ENCODE data around the gene SSTR4.

SSTR4 gene

GRCh38 chr20:23065266-23066201, 30.4 kb downstream of the SSTR4 start:
- no peak for DNase-seq (ENCODE audit: low spot score)

- no peak for DNase-seq (ENCODE audit: low spot score)
Observed at GRCh38 chr20:23066772-23067171, 31.7 kb downstream of the SSTR4 start.

- no peak for DNase-seq (ENCODE audit: low spot score)
Observed at GRCh38 chr20:23068283-23068682, 33.2 kb downstream of the SSTR4 start.

GRCh38 chr20:23069108-23069507, 34.0 kb downstream of the SSTR4 start:
- no peak for DNase-seq (ENCODE audit: low spot score)

GRCh38 chr20:23071398-23071797, 36.3 kb downstream of the SSTR4 start:
- DNase-seq (ENCODE audit: low spot score), result no peak

GRCh38 chr20:23071996-23072395, 36.9 kb downstream of the SSTR4 start:
- no peak for DNase-seq (ENCODE audit: low spot score)

- no peak for DNase-seq (ENCODE audit: low spot score)
Observed at GRCh38 chr20:23072892-23073586, 37.9 kb downstream of the SSTR4 start.

GRCh38 chr20:23074052-23074451, 38.9 kb downstream of the SSTR4 start:
- no peak for DNase-seq (ENCODE audit: low spot score)

GRCh38 chr20:23077277-23077676, 42.2 kb downstream of the SSTR4 start:
- DNase-seq (ENCODE audit: low spot score), result no peak

- no peak for DNase-seq (ENCODE audit: low spot score)
Observed at GRCh38 chr20:23078351-23079015, 43.4 kb downstream of the SSTR4 start.

GRCh38 chr20:23079016-23079351, 43.9 kb downstream of the SSTR4 start:
- DNase-seq (ENCODE audit: low spot score), result no peak

GRCh38 chr20:23079926-23080325, 44.8 kb downstream of the SSTR4 start:
- DNase-seq (ENCODE audit: low spot score), result no peak

GRCh38 chr20:23080521-23080920, 45.4 kb downstream of the SSTR4 start:
- no peak for DNase-seq (ENCODE audit: low spot score)

- no peak for DNase-seq (ENCODE audit: low spot score)
Observed at GRCh38 chr20:23081263-23081819, 46.2 kb downstream of the SSTR4 start.

- DNase-seq (ENCODE audit: low spot score), result no peak
Observed at GRCh38 chr20:23082846-23083552, 47.9 kb downstream of the SSTR4 start.

GRCh38 chr20:23083553-23084220, 48.6 kb downstream of the SSTR4 start:
- no peak for DNase-seq (ENCODE audit: low spot score)

GRCh38 chr20:23084282-23084844, 49.3 kb downstream of the SSTR4 start:
- DNase-seq (ENCODE audit: low spot score), result no peak

- no peak for DNase-seq (ENCODE audit: low spot score)
Observed at GRCh38 chr20:23084845-23085365, 49.8 kb downstream of the SSTR4 start.

GRCh38 chr20:23085436-23086055, 50.4 kb downstream of the SSTR4 start:
- no peak for DNase-seq (ENCODE audit: low spot score)

- peak; percentile 23 for DNase-seq (ENCODE audit: low spot score)
Observed at GRCh38 chr20:23086056-23086566, 51.0 kb downstream of the SSTR4 start, which contains the start of gene CD93. Gene CD93 (minus strand): TSS chr20:23086324. CDS start chr20:23086192, 132 bp downstream.
